HEK293 (cell line): ENCODE results near the gene CORO6.

Experiments
- BCL11A ChIP-seq: fragments of 450-650 bp; formaldehyde crosslinking; IDR thresholded peaks from 2 replicates; pipeline ENCODE4 v1.5.1; 2016; ENCODE audit warnings: low read depth, missing biosample characterization, missing genetic modification characterization
- ZNF112 ChIP-seq: fragments of 450-650 bp; formaldehyde crosslinking; IDR thresholded peaks from 2 replicates; pipeline ENCODE4 v1.5.0; 2017; ENCODE audit warnings: missing biosample characterization, missing genetic modification characterization
- ZNF510 ChIP-seq: fragments of 450-650 bp; formaldehyde crosslinking; IDR thresholded peaks from 2 replicates; pipeline ENCODE4 v1.5.1; 2018; ENCODE audit warnings: mild to moderate bottlenecking, missing genetic modification characterization, missing biosample characterization; ENCODE audit not compliant: insufficient replicate concordance
- ZNF658 ChIP-seq: fragments of 450-650 bp; formaldehyde crosslinking; IDR thresholded peaks from 2 replicates; pipeline ENCODE4; 2016; ENCODE audit warnings: missing biosample characterization, missing genetic modification characterization
- ZNF768 ChIP-seq: fragments of 450-650 bp; formaldehyde crosslinking; IDR thresholded peaks from 2 replicates; pipeline ENCODE4 v1.5.1; 2018; ENCODE audit warnings: missing biosample characterization, mild to moderate bottlenecking, missing genetic modification characterization
- ZNF830 ChIP-seq: fragments of 450-650 bp; IDR thresholded peaks from 2 replicates; pipeline ENCODE4 v1.5.0; 2018; ENCODE audit warnings: missing biosample characterization, missing genetic modification characterization, low read depth, mild to moderate bottlenecking, moderate library complexity
- TF ChIP-seq, protein P1 (sequence below): fragments of 450-650 bp; formaldehyde crosslinking; IDR thresholded peaks from 2 replicates; pipeline ENCODE4 v1.5.1; 2016; ENCODE audit warnings: missing biosample characterization, missing genetic modification characterization
- TF ChIP-seq, protein P2 (sequence below): fragments of 450-650 bp; formaldehyde crosslinking; IDR thresholded peaks from 2 replicates; pipeline ENCODE4 v1.5.1; 2016; ENCODE audit warnings: missing biosample characterization, missing genetic modification characterization, low read depth
- TF ChIP-seq, protein P3 (sequence below): fragments of 450-650 bp; formaldehyde crosslinking; optimal IDR thresholded peaks from 2 replicates; pipeline ENCODE3; 2016; ENCODE audit warnings: missing biosample characterization, mild to moderate bottlenecking, missing genetic modification characterization
- TF ChIP-seq, protein P4 (sequence below): fragments of 450-650 bp; formaldehyde crosslinking; IDR thresholded peaks from 2 replicates; pipeline ENCODE4 v1.5.1; 2016; ENCODE audit warnings: missing biosample characterization, missing genetic modification characterization

DNA sequence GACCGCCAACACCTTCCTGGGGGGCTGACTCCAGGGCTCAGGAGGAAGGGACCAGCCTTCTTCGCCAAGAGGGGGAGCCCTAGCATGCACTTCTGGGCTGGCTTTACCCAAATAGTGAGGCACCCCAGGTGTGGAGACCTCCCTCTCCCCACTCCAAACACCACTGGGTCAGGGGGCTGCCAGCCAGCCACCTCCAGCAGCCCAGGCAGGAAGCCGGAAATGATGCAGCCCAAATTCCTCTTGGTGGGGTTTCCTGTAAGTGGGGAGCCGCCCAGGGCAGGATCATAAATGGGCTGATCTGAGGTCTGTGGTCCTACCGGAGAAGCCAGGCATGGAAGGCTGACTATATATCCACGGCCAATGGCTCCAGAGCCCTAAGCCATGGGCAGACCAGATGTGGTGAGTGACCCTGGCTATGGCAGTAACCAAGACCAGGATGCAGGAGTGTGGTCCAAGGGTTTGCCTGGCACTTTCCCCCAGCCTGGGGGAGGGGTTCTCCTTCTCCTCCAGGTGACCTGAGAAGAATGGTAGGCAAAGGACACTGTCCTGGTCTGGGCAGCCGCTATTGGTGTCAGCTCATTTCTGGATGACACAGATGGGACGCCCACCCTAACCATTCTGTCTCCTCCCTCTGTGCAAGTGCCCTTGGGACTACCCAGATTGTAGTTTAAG is 37.5 kb downstream of the CORO6 start:
- TF ChIP-seq, protein P1, sequence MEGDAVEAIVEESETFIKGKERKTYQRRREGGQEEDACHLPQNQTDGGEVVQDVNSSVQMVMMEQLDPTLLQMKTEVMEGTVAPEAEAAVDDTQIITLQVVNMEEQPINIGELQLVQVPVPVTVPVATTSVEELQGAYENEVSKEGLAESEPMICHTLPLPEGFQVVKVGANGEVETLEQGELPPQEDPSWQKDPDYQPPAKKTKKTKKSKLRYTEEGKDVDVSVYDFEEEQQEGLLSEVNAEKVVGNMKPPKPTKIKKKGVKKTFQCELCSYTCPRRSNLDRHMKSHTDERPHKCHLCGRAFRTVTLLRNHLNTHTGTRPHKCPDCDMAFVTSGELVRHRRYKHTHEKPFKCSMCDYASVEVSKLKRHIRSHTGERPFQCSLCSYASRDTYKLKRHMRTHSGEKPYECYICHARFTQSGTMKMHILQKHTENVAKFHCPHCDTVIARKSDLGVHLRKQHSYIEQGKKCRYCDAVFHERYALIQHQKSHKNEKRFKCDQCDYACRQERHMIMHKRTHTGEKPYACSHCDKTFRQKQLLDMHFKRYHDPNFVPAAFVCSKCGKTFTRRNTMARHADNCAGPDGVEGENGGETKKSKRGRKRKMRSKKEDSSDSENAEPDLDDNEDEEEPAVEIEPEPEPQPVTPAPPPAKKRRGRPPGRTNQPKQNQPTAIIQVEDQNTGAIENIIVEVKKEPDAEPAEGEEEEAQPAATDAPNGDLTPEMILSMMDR (tag by site-specific recombination) = no peak
- TF ChIP-seq, protein P2, sequence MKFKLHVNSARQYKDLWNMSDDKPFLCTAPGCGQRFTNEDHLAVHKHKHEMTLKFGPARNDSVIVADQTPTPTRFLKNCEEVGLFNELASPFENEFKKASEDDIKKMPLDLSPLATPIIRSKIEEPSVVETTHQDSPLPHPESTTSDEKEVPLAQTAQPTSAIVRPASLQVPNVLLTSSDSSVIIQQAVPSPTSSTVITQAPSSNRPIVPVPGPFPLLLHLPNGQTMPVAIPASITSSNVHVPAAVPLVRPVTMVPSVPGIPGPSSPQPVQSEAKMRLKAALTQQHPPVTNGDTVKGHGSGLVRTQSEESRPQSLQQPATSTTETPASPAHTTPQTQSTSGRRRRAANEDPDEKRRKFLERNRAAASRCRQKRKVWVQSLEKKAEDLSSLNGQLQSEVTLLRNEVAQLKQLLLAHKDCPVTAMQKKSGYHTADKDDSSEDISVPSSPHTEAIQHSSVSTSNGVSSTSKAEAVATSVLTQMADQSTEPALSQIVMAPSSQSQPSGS = no peak
- TF ChIP-seq ZNF658 (tag by site-specific recombination) = no peak
- TF ChIP-seq ZNF830 (tag by site-specific recombination) = no peak
- no peak for TF ChIP-seq ZNF112
- TF ChIP-seq ZNF510 (tag by site-specific recombination) = no peak
- no peak for TF ChIP-seq BCL11A
- TF ChIP-seq, protein P3, sequence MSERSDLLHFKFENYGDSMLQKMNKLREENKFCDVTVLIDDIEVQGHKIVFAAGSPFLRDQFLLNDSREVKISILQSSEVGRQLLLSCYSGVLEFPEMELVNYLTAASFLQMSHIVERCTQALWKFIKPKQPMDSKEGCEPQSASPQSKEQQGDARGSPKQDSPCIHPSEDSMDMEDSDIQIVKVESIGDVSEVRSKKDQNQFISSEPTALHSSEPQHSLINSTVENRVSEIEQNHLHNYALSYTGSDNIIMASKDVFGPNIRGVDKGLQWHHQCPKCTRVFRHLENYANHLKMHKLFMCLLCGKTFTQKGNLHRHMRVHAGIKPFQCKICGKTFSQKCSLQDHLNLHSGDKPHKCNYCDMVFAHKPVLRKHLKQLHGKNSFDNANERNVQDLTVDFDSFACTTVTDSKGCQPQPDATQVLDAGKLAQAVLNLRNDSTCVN (tag by site-specific recombination) = no peak
- no peak for TF ChIP-seq ZNF768 (tag by site-specific recombination)
- TF ChIP-seq, protein P4, sequence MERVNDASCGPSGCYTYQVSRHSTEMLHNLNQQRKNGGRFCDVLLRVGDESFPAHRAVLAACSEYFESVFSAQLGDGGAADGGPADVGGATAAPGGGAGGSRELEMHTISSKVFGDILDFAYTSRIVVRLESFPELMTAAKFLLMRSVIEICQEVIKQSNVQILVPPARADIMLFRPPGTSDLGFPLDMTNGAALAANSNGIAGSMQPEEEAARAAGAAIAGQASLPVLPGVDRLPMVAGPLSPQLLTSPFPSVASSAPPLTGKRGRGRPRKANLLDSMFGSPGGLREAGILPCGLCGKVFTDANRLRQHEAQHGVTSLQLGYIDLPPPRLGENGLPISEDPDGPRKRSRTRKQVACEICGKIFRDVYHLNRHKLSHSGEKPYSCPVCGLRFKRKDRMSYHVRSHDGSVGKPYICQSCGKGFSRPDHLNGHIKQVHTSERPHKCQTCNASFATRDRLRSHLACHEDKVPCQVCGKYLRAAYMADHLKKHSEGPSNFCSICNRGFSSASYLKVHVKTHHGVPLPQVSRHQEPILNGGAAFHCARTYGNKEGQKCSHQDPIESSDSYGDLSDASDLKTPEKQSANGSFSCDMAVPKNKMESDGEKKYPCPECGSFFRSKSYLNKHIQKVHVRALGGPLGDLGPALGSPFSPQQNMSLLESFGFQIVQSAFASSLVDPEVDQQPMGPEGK (tag by site-specific recombination) = no peak
